Islet of Langerhans (tissue), 1 donor: ENCODE data around the gene CAV1.
A peak's percentile ranks its signal among the peaks of the same experiment; 100 is the strongest.
"Not testable (repeated sequence)": the region's sequence is repeated elsewhere in the genome, so short reads cannot be mapped to it uniquely, and the experiment has no call there.

Experiments
- FAIRE-seq: peaks from one replicate; lab custom pipeline; 2011; peaks lifted over from hg19 to GRCh38; lab: Jason Lieb, UNC

The CAV1 gene

DNA sequence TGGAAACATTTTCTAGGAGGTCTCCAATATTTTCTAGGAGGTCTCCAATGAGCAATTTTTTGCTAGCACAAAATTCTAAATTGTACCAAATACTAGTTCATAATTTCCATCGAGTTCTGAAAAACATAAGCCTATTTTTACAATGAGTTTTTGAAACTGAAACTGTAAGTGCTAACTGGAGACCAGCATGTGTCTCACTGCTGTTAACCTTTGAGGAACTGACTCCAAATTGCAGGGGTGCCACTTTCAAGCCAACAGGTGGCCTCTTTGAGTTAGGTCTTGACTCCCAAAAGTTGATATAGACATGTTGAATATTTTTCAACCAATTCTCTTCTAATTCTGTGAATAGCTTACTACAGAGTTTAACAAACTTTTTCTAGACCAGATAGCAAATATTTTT, 58.8 kb downstream of the CAV1 start:
- FAIRE-seq = no peak

DNA sequence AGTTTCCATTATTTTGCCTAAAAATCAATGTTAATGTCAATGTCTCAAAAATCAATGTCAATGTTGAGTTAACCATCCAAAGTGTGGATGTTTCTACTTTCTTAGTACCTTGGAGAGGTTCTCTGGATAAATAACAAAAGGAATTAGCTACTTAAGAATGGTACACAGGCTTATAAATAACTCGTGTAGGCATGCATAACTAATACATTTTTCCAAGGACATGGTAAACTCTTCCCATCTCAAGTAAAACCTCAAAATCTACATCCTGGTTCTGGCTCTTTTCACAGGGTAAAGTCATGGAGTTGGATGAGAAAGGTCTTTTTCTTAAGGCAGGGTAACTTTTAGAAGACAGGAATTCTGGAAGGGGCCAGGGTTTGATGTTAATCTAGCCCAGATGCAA, 59.9 kb downstream of the CAV1 start:
- FAIRE-seq = no peak

DNA sequence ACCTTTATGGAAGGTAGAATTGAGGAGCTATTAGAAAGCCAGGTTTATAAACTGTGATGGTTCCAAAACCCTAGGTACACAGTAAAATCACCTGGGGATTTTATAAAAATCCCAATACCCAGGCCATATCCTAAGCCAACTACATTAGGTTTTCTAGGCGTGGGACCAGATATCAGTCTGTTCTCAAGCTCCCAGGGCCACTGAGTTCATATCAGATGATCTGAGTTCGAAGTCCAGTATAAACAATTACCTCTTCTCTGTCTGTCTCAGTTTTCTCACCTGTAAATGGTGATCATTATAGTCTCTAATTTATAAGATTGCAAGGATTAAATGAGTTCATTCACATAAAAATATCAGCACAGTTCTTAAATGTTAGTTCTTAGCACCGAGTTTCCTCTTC, 60.6 kb downstream of the CAV1 start:
- no peak for FAIRE-seq

DNA sequence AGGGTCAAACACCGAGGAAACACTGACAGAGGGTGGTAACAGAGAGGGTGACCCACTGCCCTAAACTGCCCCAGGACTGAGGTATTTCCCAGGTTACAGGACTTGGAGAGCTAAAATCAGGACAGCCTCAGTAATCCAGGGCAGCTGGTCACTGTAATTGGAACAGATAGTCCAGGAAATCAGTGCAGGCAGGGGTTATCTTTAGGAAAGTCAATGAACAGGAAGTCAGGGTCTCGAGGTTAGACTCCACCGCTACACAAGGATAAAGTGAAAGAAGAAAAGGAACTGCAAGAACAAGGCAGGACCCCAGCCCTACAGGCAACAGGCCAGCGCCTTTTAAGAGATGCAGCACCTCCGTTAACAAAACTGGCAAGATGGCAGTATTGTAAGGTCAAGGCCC, 61.1 kb downstream of the CAV1 start:
- no peak for FAIRE-seq

DNA sequence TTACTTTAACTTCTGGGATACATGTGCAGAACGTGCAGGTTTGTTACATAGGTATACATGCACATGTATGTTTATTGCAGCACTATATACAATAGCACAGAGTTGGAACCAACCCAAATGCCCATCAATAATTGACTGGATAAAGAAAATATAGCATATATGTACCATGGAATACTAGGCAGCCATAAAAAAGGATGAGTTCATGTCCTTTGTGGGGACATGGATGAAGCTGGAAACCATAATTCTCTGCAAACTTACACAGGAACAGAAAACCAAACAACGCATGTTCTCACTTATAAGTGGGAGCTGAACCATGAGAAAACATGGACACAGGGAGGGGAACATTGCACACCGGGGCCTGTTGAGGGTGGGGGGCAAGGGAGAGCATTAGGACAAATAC, 62.4 kb downstream of the CAV1 start:
- not testable (repeated sequence) for FAIRE-seq

DNA sequence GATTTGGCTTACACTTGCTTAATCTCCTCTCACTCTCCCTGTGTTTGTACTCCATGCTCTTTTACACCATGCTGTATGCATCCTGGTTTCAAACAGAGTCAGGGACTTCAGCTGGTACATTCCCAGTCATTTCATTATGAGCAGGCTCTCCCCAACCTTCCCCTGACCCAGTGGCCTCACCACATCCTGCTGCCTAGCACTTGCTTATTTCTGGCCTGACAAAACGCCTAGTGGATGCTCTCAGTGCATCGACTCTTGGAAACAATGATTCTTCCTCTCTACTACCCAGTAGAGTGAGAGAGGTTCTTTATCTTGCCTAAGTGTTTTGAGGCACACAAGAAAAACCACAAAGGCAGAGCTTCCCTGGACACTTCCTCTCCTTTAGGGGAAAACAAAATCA, 63.4 kb downstream of the CAV1 start:
- no peak for FAIRE-seq

DNA sequence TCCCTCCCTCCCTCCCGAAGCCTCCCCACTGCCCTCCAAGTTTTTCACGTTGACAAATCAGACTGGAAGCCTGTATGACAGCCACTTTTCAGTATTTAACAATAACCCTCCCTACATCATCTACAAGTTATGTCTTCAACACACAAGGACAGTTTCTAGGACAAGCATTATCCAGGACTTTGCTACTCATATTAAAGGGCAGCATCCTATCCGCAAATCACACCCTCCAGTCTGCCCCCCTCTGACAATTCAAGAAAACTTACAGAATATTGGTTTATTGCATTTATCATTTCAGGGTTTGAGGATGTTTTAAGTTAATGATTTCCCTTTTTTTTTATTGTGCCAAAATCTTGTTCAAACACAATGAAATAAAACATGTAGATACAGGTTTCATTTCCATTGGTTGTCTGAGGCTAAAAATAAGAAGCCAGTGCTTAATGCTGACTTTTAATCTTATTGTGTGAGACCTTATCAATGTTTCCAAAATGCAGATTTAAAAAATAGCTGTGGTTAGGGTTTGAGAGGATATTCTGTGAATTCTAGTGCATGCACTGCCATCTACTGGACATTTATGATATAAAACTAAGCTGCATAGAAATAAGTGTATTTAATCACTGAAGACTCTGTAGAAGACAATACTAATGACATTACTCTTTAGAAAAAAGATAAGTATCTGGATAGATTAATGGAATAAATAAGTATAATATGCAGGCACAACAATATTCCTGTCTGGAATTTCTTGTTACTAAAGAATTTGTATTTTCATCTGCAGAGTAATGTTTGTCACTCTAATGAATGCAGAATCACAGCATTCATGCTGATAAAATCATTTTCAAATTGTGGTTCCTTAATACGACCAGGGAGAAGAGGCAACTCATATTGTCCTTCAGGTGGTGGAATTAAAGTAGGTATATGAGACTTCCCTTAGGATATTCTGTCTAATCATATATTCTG, 64.1 kb downstream of the CAV1 start:
- peak; percentile 91 for FAIRE-seq

DNA sequence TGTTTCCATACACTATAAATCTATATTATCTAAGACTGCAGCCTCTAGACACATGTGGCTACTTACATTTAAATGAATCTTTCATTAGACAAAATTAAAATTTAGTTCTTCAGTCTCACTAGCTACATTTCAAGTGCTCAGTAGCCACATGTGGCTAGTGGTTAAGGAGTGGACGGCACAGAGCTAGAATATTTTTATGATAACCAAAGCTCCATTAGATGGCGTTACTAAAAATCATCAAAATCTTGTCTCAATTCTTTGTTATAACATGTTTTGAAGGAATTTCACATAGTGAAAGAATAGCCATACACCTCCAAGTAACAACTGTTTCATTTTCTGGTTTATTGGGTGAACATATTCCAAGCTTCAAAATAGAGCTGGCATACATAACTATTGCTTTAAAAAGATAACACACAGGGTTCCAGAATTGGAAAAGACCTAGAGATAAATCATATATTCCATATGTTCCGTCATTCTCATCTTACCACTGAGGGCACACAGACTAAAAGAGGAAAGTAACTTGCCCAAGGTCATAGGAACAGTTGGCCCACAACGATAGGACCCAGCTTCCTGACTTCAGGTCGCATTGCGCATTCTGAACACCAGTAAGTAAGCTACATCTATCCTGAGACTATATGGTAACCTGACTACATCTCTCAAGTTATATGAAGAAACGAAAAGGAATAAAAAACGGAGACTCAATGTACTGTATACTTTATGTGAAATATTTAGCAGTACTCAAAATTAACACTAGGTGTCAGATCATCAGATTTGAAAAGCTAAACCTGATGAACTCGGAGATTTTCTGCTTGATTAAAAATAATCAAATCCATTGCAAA, 66.6 kb downstream of the CAV1 start:
- FAIRE-seq = peak; percentile 94

DNA sequence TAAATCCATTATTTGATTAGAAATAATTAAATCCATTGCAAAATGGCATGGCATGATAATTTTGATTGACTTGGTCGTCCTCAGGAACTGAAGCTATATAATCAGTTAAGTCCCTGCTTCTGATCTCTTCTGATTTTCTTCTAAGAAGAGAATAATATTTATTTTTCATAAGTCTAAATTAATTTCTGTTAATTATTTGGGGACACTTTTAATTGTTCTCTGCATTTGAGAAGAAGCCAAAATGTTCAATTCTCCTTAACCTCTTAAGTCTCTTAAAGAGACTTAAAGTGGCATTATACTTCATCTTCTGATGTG, 67.2 kb downstream of the CAV1 start:
- FAIRE-seq = no peak

DNA sequence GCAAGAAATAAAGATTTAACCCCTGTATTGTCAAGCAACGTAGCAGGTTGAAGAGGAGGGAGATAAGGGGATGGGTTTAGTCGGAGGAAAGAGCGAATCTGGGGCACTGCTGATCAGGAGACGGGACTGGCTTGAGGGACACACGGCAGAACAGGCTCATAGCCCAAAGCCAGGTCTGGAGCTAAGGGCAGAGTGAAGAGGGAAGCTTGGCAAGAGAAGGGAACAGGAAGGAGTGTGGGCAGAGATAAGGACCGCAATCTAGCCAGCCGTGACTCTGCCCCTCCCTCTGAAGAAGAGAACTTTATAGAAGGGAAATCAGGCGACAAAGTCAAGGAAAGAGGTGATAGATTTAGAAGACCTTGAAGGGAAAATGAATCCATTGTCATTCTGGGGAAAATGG, 67.6 kb downstream of the CAV1 start:
- FAIRE-seq = no peak

DNA sequence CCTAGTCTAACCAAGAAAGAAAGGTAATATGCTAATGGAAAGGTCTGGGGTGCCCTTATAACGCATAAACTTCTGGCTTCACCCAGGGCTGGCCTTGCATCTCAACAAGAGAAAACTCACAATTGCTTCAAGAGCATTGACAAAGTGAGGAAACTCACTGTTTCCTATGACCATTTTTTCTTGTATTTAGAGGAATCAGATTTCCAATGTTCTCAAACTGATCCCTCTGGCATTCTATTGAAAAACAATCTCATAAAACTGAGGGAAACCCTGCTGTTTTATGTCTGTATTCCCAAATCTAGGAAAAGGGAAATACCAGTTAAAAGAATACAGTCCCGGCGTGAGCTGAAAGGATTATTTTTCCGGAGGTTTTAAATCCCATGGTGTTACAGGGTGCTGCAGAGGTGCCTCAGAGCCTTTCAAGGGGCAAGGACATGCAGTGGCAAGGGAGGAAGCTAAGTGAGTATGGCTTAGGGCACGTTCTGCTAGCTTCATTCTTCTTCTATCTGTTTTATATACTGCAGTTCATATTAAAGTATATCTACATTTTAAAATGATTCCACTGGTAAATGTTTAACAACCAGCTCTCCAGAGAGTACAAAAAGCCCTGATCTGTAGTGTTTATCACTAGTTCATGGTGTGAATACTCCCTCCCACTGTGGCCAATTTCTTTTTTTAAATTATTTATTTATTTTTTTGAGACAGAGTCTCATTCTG, 68.7 kb downstream of the CAV1 start:
- FAIRE-seq = no peak

DNA sequence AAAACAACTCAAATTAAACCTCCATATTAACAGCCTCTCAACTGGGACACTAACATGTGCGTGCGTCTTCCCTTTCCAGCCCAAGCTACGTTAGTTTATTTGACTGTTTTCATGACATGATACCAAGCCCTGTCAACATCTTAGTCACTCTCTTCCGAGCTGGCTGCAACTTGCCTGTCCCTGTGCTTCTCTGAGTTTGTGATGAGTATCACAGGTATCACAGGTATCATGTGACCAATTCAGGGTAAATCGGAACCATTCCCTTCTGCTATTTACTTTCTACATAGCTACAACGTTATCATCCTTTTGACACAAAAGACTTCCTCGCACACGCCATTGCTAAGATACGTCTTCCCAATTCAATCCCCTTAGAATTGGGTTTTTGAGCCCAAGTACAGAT, 70.2 kb downstream of the CAV1 start:
- FAIRE-seq = no peak

DNA sequence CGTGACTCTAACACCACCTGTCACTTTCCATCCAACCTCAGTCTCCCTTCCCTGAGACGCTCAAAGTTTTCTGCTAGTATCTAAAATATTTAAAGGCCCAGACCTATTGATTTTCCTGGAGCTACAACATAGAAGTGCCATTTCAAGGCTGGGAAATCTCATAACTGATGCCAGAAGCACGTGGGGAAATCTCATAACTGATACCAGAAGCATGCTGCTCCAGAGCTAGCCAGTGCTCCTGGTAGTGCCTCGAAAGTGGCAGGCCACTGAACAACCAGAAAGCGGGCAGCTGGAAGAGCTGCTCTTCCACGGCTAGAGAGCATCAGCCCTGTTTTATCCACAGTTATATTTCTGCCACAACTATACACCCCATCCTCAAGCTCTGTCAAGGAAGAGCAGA, 72.5 kb downstream of the CAV1 start:
- no peak for FAIRE-seq

DNA sequence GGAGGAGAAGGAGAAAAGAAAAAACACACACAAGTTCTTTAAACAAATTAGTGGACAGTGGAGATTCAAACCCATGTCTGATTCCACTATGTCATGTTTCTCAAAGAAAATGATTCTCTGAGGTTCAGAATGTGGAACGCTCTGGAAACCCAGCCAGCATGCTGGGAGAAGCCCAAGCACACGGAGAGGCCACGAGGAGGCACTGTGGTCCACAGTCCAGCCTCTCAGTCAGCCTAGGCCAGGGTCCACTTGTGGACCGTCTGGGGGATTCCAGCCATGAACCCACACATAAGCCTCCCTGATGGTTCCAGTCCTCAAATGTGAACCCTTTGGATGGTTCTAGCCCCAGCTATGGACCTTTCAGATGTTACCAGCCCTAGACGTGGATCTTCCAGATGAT, 73.4 kb downstream of the CAV1 start:
- FAIRE-seq = no peak

DNA sequence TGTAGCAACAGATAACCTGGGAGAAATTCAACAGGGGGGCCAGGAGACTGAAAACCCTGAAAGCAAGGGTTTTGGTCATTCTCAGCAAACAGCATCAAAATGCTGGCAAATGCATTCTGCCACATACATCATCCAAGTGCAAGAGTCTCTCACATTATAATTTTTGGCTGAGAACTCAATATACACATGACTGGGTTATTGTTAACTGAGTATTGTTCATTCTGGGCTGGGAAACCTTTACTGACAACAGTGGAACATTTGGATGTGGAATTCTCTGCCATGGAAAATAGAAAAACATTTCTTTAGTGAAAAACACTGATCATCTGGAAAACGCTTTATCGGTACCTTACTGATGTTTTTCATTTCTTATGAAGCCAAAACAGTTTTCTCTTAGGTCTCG, 74.0 kb downstream of the CAV1 start:
- no peak for FAIRE-seq

DNA sequence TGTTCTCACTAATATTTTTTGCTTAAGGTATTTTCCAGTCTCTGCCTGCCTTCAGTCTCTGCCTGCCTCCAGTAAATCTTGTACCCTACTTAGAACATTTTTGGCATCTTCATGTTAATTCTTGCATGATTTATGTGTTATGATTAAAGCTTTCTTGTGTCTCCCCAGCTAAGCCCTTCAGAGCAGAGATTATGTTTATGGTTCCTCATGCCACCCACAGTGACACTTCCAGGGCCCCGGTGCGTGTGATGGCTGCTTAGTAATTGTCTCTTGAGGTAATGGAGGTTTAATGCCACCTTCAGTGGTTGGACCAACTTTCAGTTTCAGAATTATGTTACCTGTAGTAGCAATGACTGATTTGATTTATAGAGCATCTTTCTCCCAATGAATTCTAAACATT, 76.6 kb downstream of the CAV1 start:
- no peak for FAIRE-seq

DNA sequence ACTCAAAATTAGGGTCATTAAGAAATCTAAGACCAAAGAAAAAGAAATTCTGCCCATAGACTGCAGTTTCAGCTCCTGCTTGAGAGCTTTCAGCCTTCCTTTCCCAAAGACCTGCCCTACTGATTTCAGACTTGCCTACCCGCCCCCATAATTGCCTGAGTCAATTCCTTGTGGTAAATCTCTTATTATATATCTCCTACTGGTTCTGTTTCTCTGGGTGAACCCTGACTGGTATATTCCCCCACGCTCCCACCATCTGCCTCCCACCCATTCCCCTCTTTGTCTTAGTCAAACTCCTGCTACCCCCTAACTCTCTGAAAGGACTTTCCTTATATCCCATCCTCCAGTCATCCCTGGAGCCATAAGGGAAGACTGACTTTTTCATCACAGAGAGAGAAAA, 82.5 kb downstream of the CAV1 start:
- FAIRE-seq = no peak

DNA sequence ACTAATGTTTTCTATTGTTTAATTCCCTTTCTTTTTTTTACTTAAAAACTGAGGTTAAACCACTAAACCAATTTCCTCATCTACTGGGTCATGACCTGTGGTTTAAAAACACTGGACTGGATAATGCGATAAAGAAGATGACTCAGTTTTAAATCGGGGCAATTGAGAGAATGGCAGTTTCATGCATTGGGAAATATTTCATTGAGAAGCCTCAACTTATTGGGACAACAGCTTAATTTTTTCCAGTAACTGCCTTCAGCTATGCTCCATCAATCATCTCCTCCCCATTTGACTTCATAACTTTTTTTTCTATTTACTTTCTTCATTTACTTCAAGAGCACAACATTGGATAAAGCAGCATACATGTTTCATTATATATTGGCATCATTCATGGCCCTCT, 85.4 kb downstream of the CAV1 start:
- FAIRE-seq = no peak

DNA sequence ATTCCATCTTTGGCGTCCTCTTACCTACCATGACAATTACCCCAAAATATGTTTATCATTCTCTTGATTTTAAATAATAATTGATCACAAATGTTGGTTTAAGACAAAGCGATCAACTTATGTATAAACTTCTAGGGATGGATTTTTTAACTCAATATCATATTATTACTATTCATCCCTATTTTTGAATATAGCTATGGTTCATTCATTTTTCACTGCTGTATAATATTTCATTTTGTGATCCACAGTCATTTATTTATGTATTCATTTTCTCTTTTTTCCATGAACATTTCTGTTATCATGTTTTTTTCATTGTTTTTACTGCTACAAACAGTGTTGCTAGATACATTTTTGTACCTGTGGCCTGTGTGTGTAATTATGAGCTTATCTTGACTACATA, 85.9 kb downstream of the CAV1 start:
- FAIRE-seq = no peak
